Activated T-cell treated with anti-CD3 and anti-CD28 coated beads for 4 hours (primary cell): Measurements from ENCODE around the gene ACKR2.

ENCODE experiments used
- DNase-seq: peaks from one replicate; pipeline ENCODE4 v3.0.0-alpha.2; 2020

The ACKR2 gene

GRCh38 chr3:42830437-42831320 lies 21.4 kb downstream of the ACKR2 start:
- no peak for DNase-seq

- peak; percentile 62 for DNase-seq
Observed at GRCh38 chr3:42831321-42831713, 22.1 kb downstream of the ACKR2 start.

- DNase-seq = no peak
Observed at GRCh38 chr3:42836150-42837123, 27.2 kb downstream of the ACKR2 start.

DNA sequence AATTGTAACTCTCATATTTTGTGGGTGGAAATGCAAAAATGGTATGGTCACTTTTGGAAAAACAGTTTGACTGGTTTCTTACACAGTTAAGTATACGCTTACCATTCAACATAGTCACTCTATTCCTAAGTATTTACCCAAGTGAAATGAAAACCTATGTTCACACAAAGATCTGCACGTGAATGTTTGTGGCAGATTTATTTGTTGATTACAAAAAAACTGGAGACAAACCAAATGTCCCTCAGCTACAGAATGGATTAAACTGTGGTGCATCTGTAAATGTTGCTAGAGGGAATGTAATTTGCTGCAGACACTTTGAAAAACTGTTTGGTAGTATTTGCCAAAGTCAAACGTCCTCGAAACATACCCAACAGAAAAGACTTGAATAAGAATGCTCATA lies 29.3 kb downstream of the ACKR2 start:
- DNase-seq = no peak

- DNase-seq = peak; percentile 7
Observed at GRCh38 chr3:42839616-42840015, 30.4 kb downstream of the ACKR2 start.

GRCh38 chr3:42841332-42841731 lies 32.1 kb downstream of the ACKR2 start:
- no peak for DNase-seq

GRCh38 chr3:42843713-42844411 lies 34.6 kb downstream of the ACKR2 start:
- DNase-seq = no peak

- DNase-seq = no peak
Observed at GRCh38 chr3:42844412-42844713, 35.1 kb downstream of the ACKR2 start.

DNA sequence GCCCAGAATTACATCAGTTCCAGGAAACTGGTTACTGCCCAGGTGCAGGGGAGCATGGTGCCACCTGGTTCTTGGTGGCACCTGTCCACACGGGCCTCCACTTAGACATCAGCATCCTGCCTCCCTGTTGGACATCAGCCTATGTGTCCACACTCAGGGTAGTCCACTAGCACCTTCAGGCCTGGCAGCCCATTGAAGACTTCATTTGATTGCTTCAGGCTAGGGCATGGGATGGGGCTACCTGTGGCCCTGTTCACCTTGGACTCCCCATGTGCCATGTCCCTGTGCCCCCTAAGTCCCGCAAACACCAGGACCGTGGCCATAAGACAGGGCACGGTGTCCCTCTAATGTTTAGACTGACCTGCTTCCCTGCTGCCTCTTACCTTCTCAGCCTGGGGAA lies 35.6 kb downstream of the ACKR2 start:
- DNase-seq = no peak

DNA sequence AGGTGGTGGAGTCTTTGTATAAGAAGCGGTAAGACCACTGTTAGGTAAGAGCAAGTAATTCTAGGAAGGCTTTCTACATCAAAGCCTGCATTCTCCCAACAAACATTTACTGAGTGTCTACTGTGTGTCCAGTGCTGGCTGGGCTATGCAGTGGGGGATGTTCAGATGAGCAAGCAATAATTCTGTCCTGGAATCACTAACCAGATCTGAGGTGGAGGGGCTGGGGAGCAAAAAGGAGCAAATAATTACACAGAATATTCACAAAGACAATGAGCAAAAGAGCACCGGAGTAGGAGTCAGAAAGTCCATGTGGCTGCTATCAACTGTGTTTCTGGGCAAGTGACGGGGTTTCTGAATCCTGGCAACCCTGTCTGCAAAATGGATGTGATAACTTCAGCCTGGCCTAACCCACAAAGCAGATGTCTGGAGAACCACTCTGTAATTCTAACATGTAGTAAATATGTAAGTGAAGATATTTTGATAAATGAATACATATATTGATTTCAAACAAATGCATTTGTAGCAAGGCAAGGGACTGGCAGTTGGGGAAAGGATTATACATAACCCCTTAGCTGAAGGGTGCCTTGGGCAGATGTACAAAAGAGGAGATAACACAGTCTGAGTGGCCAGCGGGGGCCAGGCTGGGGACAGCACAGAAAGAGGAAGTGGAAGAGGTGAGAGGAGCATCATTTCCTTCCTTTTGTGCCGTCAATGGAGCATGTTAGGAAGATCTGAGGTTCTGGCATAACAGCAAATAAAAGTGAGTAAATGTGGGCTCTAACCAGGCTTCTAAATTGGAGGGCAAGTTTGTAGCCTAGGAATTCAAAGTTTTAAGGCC lies 37.7 kb downstream of the ACKR2 start:
- DNase-seq = no peak

DNA sequence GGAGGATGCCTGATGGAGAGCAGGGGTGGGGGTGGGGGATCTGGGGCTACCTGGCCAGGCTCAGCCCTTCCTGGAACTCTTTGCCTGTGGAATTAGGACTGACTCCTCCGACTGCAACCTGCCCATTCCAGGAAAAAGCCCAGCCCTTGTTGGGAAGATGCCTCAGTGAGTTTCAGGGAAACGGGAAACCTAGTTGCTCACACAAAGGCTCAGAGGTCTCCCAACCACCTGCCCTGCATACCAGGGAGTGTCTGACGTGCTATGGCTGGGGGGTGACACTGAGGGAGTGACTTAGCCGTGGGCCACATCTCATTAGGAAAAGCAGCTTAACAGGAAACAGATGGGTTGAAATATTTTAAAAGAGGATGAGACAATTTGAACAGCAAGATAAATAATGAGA lies 38.5 kb downstream of the ACKR2 start:
- no peak for DNase-seq

- no peak for DNase-seq
Observed at GRCh38 chr3:42849017-42849416, 39.8 kb downstream of the ACKR2 start.

- no peak for DNase-seq
Observed at GRCh38 chr3:42850263-42850662, 41.0 kb downstream of the ACKR2 start.

- DNase-seq = no peak
Observed at GRCh38 chr3:42851228-42851834, 42.1 kb downstream of the ACKR2 start.

- no peak for DNase-seq
Observed at GRCh38 chr3:42852441-42852840, 43.2 kb downstream of the ACKR2 start.

DNA sequence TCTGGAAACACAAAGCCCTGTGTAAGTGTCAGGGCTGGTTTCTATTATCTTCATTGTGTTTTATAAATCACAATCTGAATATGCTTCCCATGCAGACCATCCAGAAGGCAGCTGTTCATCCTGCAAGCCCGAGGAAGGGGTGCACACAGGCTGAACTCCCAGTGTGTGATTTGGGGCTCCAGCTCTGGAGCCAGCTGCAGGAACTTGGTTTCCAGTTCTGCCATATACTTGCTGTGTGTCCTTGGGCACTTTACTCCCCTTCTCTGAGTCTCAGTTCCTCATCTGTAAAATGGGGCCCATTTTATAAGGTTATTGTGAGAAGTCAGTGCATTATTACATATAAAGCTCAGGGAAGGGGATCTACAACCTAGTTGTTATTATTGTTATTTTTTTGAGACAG lies 43.8 kb downstream of the ACKR2 start:
- DNase-seq = no peak

DNA sequence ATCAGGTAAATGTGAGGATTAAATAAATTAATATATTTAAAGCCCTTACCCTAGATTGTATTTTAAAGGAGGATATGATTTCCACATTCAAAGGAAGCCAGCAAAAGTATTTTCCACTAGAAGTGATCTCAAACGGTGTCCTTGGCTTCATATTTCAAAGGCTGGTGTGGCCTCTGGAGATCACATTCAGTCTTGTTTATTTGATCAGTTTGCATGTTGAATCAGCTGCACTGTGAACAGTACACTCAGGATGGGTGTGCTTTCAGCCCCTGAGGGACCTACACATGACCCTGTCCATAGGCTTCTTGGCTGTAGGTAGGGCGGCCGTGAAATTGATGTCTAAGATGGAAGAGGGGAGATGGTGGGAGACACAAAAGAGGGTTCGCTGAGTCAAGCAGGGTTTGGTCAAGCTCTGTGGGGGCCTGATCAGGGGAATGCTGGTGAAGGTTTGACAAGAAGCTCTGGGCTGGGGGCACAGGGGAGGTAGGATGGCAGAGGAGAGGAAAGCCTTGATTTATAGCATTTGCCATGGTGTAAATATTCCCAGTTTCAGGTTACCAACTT lies 44.6 kb downstream of the ACKR2 start:
- no peak for DNase-seq

GRCh38 chr3:42855219-42855546 lies 45.9 kb downstream of the ACKR2 start:
- DNase-seq = no peak

DNA sequence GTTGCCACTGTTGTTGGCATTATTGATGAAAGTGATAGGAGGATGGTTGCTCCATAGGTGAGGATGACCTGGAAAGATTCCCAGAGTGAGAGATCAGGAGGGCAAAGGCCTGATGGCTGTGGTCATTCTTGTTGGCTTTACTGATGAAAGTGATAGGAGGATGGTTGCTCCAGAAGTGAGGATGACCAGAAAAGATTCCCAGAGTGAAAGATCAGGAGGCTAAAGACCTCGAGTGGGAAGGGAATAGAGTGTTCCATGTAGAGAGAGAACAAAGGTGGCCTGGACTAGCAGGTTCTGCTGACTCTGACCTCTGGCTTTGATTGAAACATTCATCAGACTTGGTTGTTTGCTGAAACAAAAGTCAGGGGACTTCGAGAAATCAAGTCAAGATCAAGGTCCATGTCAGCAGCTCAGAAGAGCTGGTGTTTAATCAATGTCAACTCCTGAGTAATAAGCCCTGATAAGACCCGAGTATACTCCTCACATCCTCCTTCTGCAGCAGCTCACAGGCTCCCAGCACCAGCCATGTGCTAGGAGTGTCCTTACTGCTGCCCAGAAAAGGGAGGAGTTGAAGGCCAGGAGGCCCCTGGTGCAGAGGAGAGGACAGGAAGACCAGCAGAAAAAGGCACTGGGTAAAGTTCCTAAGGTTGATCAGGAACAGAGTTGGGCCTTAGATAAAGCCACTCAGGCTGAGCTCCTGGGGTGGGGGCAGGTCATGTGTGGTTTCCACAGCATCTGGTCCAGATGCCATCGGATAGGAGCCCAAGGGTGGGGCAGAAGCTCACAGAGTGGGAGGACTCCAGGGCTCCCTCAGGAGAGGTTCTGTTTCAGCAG lies 46.5 kb downstream of the ACKR2 start:
- DNase-seq = no peak

DNA sequence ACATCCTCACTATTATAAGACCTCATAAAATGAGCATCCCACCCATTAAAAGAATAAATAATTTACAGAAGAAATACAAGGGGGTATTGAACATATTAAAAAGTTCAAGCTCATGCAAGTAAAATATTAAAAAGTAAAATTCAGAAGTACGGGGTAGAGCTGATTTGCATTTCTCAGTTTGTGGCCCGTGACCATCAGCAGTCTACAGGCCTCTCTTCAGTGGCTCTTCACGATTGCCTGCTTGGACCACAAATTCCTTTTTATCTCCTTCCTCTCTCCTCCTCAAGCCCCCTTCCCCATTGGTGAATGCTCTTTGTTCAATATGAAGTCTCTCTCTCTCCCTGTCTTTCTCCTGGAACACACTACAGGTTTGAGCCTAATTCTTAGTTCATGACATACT lies 47.3 kb downstream of the ACKR2 start:
- no peak for DNase-seq
